HG03095 (cell line): ENCODE results near the gene NPNT.

Source experiments
- ATAC-seq: cut with Tn5 transposase; IDR thresholded peaks from one replicate; pipeline ENCODE4 v1.9.1; 2021; ENCODE audit warnings: moderate library complexity; ENCODE audit not compliant: unreplicated experiment

The NPNT gene

GRCh38 chr4:106011387-106011786, 116.1 kb downstream of the NPNT start:
- ATAC-seq: no peak

DNA sequence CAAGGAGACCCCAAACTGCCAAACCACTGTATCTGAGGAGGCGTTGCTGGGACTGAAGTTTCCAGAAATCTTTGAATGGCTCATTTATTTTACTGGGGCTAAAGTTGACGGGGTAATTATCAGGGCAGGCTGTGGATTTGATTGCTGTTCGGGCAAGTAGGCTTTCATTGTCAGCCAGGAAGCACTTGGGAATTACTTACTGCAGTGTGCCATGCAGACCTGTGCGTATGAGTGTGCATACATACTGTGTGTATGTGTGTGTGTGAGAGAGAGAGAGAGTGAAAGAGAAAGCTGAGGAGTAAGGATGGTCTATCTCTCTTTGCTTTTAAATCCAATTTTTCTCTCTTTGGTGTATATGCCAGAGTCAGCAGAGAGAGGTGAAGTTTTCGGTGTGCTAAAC, 122.7 kb downstream of the NPNT start:
- ATAC-seq: no peak

GRCh38 chr4:106019771-106020170, 124.5 kb downstream of the NPNT start:
- no peak for ATAC-seq
